ENCODE data around the gene PCDH15.

Gene PCDH15

GRCh38 chr10:54708021-54708420 lies 93.0 kb downstream of the PCDH15 start:
- no peak for DNase-seq (ENCODE audit: low read depth in 2 of 2)

- DNase-seq (ENCODE audit: low read depth in 2 of 2): no peak
These were observed 98.2 kb downstream of the PCDH15 start for GRCh38 chr10:54702583-54703485.

- no peak for DNase-seq (ENCODE audit: low read depth in 2 of 2)
These were observed 109.7 kb downstream of the PCDH15 start for GRCh38 chr10:54691331-54691730.

- no peak for DNase-seq (ENCODE audit: low read depth in 2 of 2)
These were observed 118.5 kb downstream of the PCDH15 start for GRCh38 chr10:54682554-54682953.

- DNase-seq (ENCODE audit: low read depth in 2 of 2): no peak
These were observed 119.9 kb downstream of the PCDH15 start for GRCh38 chr10:54681136-54681535.

GRCh38 chr10:54667136-54667535 lies 133.9 kb downstream of the PCDH15 start:
- no peak for DNase-seq (ENCODE audit: low read depth in 2 of 2)

GRCh38 chr10:54666192-54666591 lies 134.8 kb downstream of the PCDH15 start:
- DNase-seq (ENCODE audit: low read depth in 2 of 2): no peak

GRCh38 chr10:54665095-54665494 lies 135.9 kb downstream of the PCDH15 start:
- DNase-seq (ENCODE audit: low read depth in 2 of 2): no peak

- no peak for DNase-seq (ENCODE audit: low read depth in 2 of 2)
These were observed 140.6 kb downstream of the PCDH15 start for GRCh38 chr10:54660397-54660796.

GRCh38 chr10:54656643-54657042 lies 144.4 kb downstream of the PCDH15 start:
- DNase-seq (ENCODE audit: low read depth in 2 of 2): no peak

GRCh38 chr10:54653518-54653917 lies 147.5 kb downstream of the PCDH15 start:
- no peak for DNase-seq (ENCODE audit: low read depth in 2 of 2)

- DNase-seq (ENCODE audit: low read depth in 2 of 2): no peak
These were observed 150.5 kb downstream of the PCDH15 start for GRCh38 chr10:54650547-54650946.

GRCh38 chr10:54622017-54622416 lies 179.0 kb downstream of the PCDH15 start:
- DNase-seq (ENCODE audit: low read depth in 2 of 2): no peak

GRCh38 chr10:54620352-54620751 lies 180.7 kb downstream of the PCDH15 start:
- DNase-seq (ENCODE audit: low read depth in 2 of 2): no peak

GRCh38 chr10:54614072-54614471 lies 187.0 kb downstream of the PCDH15 start:
- no peak for DNase-seq (ENCODE audit: low read depth in 2 of 2)

- DNase-seq (ENCODE audit: low read depth in 2 of 2): no peak
These were observed 187.9 kb downstream of the PCDH15 start for GRCh38 chr10:54613162-54613561.

GRCh38 chr10:54609423-54609822 lies 191.6 kb downstream of the PCDH15 start:
- DNase-seq (ENCODE audit: low read depth in 2 of 2): no peak

GRCh38 chr10:54607983-54608382 lies 193.0 kb downstream of the PCDH15 start:
- DNase-seq (ENCODE audit: low read depth in 2 of 2): no peak

GRCh38 chr10:54594289-54594688 lies 206.7 kb downstream of the PCDH15 start:
- DNase-seq (ENCODE audit: low read depth in 2 of 2): no peak

GRCh38 chr10:54587971-54588370 lies 213.1 kb downstream of the PCDH15 start:
- DNase-seq (ENCODE audit: low read depth in 2 of 2): no peak

GRCh38 chr10:54585572-54585971 lies 215.5 kb downstream of the PCDH15 start:
- no peak for DNase-seq (ENCODE audit: low read depth in 2 of 2)

- no peak for DNase-seq (ENCODE audit: low read depth in 2 of 2)
These were observed 223.3 kb downstream of the PCDH15 start for GRCh38 chr10:54577682-54578081.

GRCh38 chr10:54576541-54576940 lies 224.5 kb downstream of the PCDH15 start:
- DNase-seq (ENCODE audit: low read depth in 2 of 2): no peak

GRCh38 chr10:54559498-54559897 lies 241.5 kb downstream of the PCDH15 start:
- DNase-seq (ENCODE audit: low read depth in 2 of 2): no peak

Data from stimulated activated CD8-positive, alpha-beta memory T cell treated with anti-CD3 and anti-CD28 coated beads, Interleukin-15, amount 100 ng/mL, for 48 hours (primary cell).